ENCODE data around the gene MED8.
"Not testable (repeated sequence)": the region's sequence is repeated elsewhere in the genome, so short reads cannot be mapped to it uniquely, and the experiment has no call there.

The MED8 gene

GRCh38 chr1:43421976-43422750, 32.6 kb upstream of the MED8 start:
- DNase-seq (ENCODE audit: low spot score), result no peak

- DNase-seq (ENCODE audit: low spot score), result no peak
Measured at GRCh38 chr1:43421396-43421795, 31.8 kb upstream of the MED8 start.

- DNase-seq (ENCODE audit: low spot score), result no peak
Measured at GRCh38 chr1:43420874-43421273, 31.3 kb upstream of the MED8 start.

- DNase-seq (ENCODE audit: low spot score), result no peak
Measured at GRCh38 chr1:43419627-43420425, 30.2 kb upstream of the MED8 start.

GRCh38 chr1:43418858-43419257, 29.3 kb upstream of the MED8 start:
- no peak for DNase-seq (ENCODE audit: low spot score)

GRCh38 chr1:43415901-43416300, 26.3 kb upstream of the MED8 start:
- DNase-seq (ENCODE audit: low spot score), result no peak

- peak; percentile 82 for DNase-seq (ENCODE audit: low spot score)
Measured at GRCh38 chr1:43414634-43415223, 25.1 kb upstream of the MED8 start.

GRCh38 chr1:43413426-43413825, 23.8 kb upstream of the MED8 start:
- not testable (repeated sequence) for DNase-seq (ENCODE audit: low spot score)

GRCh38 chr1:43410571-43410970, 21.0 kb upstream of the MED8 start:
- no peak for DNase-seq (ENCODE audit: low spot score)

GRCh38 chr1:43405876-43406234, 16.3 kb upstream of the MED8 start:
- DNase-seq (ENCODE audit: low spot score), result no peak

- DNase-seq (ENCODE audit: low spot score), result no peak
Measured at GRCh38 chr1:43405219-43405875, 15.7 kb upstream of the MED8 start.

- DNase-seq (ENCODE audit: low spot score), result no peak
Measured at GRCh38 chr1:43404353-43404752, 14.8 kb upstream of the MED8 start.

- DNase-seq (ENCODE audit: low spot score), result no peak
Measured at GRCh38 chr1:43402089-43402865, 12.7 kb upstream of the MED8 start.

- not testable (repeated sequence) for DNase-seq (ENCODE audit: low spot score)
Measured at GRCh38 chr1:43400441-43400840, 10.8 kb upstream of the MED8 start.

GRCh38 chr1:43398227-43398626, 8.6 kb upstream of the MED8 start:
- DNase-seq (ENCODE audit: low spot score), result no peak

- no peak for DNase-seq (ENCODE audit: low spot score)
Measured at GRCh38 chr1:43396059-43396458, 6.5 kb upstream of the MED8 start.

- no peak for DNase-seq (ENCODE audit: low spot score)
Measured at GRCh38 chr1:43395523-43395922, 5.9 kb upstream of the MED8 start.

GRCh38 chr1:43392702-43393101, 3.1 kb upstream of the MED8 start:
- DNase-seq (ENCODE audit: low spot score), result no peak

- DNase-seq (ENCODE audit: low spot score), result no peak
Measured at GRCh38 chr1:43388613-43389012, 987 bp downstream of the MED8 start.

- no peak for DNase-seq (ENCODE audit: low spot score)
Measured at GRCh38 chr1:43387976-43388599, 1.5 kb downstream of the MED8 start.

- DNase-seq (ENCODE audit: low spot score), result no peak
Measured at GRCh38 chr1:43386676-43387075, 2.9 kb downstream of the MED8 start.

Data from NAMALWA (cell line).